Calu3 (cell line): ENCODE results near the gene GNAI2. TPM values are rescaled to one million over a fixed set of nuclear protein-coding genes. Genes with fewer than 3 reads are reported as not detected.
A peak's percentile ranks its signal among the peaks of the same experiment; 100 is the strongest.

Source experiments
- BruUV-seq: library from RNA; stranded (reverse); fragments of 400-500 nt; replicated peaks from 2 replicates; lab custom pipeline; 2021; lab: Mats Ljungman, UMichigan
- CTCF ChIA-PET: fragments of 300-600 bp; sonication (Branson Sonifier 250); formaldehyde crosslinking; loops from one replicate; lab custom pipeline; 2022; ENCODE audit warnings: antibody characterized with exemption; lab: Charles Lee
- DNase-seq: peaks from one replicate; pipeline ENCODE4 v3.0.0; 2022
- H3K27ac Mint-ChIP-seq: one replicate; pipeline ENCODE4 v1.8.0; 2022; ENCODE audit warnings: mixed read lengths; ENCODE audit not compliant: unreplicated experiment
- H3K27me3 Mint-ChIP-seq: one replicate; pipeline ENCODE4 v1.8.0; 2022; ENCODE audit warnings: mixed read lengths; ENCODE audit not compliant: unreplicated experiment
- H3K36me3 Mint-ChIP-seq: one replicate; pipeline ENCODE4 v1.8.0; 2022; ENCODE audit warnings: mild to moderate bottlenecking, moderate library complexity, mixed read lengths; ENCODE audit not compliant: insufficient read depth, unreplicated experiment
- H3K4me1 Mint-ChIP-seq: one replicate; pipeline ENCODE4 v1.8.0; 2022; ENCODE audit warnings: mild to moderate bottlenecking, low read depth, mixed read lengths; ENCODE audit not compliant: unreplicated experiment
- H3K4me3 Mint-ChIP-seq: one replicate; pipeline ENCODE4 v1.8.0; 2022; ENCODE audit warnings: mild to moderate bottlenecking, low read depth, moderate library complexity, mixed read lengths; ENCODE audit not compliant: unreplicated experiment
- H3K9me3 Mint-ChIP-seq: one replicate; pipeline ENCODE4 v1.8.0; 2022; ENCODE audit warnings: low read depth, mixed read lengths; ENCODE audit not compliant: unreplicated experiment
- intact Hi-C: fragments of 100-400 bp; cut with micrococcal nuclease; formaldehyde crosslinking; loops from one replicate; pipeline ENCODE4 v1.10.0; 2022; ENCODE audit not compliant: unreplicated experiment
- total RNA-seq: library from RNA; stranded (reverse); gene quantifications from 2 replicates; pipeline ENCODE4 v1.2.3, GENCODE V29; 2022
- TF ChIP-seq, protein P1 (sequence below): fragments of 200-600 bp; IDR thresholded peaks from one replicate; pipeline ENCODE4 v1.8.0; 2022; ENCODE audit warnings: antibody characterized with exemption; ENCODE audit not compliant: unreplicated experiment

Gene GNAI2
- total RNA-seq, 1 experiment from 2014 or later: 102 TPM

DNA sequence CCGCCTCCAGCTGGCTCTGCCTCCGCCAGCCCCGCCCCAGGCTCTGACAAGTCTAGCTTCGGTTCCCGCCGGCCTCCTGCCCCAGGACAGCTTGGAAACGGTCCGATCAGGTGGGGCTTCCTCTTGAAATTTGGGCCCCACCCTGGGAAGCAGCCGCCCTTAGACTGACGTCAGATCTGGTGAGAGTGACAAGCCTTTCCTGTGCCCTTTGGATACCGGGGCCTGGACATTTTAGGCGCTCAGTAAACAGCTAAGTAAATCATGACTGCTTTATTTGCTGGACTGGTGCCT lies 63.6 kb downstream of the GNAI2 start:
- CTCF ChIA-PET: interaction anchor here (0.8 to 1.6 kb wide), 6 partner anchors 17 to 73 kb away, joined by 3 to 6 read pairs (median 4); no protein-coding TSS in a partner anchor

DNA sequence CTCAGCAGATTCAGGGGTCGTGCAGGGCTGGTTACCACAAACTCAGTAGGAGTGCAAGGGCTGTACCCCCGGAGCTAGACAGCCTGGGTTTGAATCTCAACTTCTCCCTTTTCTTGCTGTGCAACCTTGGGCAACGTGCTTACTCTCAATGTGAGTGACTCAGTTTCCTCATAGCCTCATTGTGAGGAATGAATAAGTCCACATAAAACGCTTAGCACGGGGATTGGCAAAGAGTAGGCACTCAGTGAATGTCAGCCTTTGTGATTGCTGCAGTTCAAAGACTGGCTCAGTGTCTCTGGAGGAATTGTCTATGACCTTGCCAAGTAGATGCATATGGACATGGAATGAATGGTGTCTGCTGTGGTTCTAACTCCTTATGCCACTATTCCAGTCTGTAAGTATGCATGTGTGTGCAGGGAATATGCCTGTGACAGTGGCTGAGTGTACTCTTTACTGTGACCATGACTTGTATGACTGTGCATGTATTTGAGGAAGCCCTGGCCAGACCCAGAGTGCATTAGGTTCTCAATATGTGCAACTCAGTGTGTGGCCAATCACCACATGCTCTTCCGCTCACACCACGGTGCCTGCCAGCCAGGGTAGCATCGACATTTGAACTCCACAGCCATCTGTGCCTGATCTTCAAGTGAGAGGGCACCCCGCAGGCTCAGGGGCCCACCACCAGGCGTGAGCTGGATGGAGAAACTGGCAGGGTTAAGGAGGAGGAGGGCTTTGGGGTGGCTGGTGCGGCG lies 64.1 kb downstream of the GNAI2 start:
- CTCF ChIA-PET: interaction anchor here (0.8 to 1.6 kb wide), 6 partner anchors 17 to 74 kb away, joined by 3 to 6 read pairs (median 4); no protein-coding TSS in a partner anchor
- peak overlapping the region; percentile 96 for H3K4me3 Mint-ChIP-seq
- H3K9me3 Mint-ChIP-seq: no peaks in the 10 kb centered on the region
- H3K4me1 Mint-ChIP-seq: peaks cover 24% of the 10 kb centered on the region
- intact Hi-C loops: no loop called here
- no peaks in the 10 kb centered on the region for H3K27me3 Mint-ChIP-seq
- TSS peak; percentile 96 for BruUV-seq
- H3K27ac Mint-ChIP-seq: peak overlapping the region; percentile 85
- H3K36me3 Mint-ChIP-seq: peaks cover 28% of the 10 kb centered on the region
- TF ChIP-seq, protein P1, sequence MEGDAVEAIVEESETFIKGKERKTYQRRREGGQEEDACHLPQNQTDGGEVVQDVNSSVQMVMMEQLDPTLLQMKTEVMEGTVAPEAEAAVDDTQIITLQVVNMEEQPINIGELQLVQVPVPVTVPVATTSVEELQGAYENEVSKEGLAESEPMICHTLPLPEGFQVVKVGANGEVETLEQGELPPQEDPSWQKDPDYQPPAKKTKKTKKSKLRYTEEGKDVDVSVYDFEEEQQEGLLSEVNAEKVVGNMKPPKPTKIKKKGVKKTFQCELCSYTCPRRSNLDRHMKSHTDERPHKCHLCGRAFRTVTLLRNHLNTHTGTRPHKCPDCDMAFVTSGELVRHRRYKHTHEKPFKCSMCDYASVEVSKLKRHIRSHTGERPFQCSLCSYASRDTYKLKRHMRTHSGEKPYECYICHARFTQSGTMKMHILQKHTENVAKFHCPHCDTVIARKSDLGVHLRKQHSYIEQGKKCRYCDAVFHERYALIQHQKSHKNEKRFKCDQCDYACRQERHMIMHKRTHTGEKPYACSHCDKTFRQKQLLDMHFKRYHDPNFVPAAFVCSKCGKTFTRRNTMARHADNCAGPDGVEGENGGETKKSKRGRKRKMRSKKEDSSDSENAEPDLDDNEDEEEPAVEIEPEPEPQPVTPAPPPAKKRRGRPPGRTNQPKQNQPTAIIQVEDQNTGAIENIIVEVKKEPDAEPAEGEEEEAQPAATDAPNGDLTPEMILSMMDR: no peak
- no peak for DNase-seq

More for the DNA sequence above, 63.6 kb downstream of the GNAI2 start:
- Mint-ChIP-seq H3K27ac (peak overlapping the region; percentile 85), H3K27me3 (no peaks in the 10 kb centered on the region), H3K36me3 (peaks cover 28% of the 10 kb centered on the region), H3K9me3 (no peaks in the 10 kb centered on the region), H3K4me1 (peaks cover 24% of the 10 kb centered on the region), H3K4me3 (peak overlapping the region; percentile 96)
- no peak for DNase-seq
- TF ChIP-seq, protein P1: no peak
- intact Hi-C loops: no loop called here
- no TSS peak for BruUV-seq

- intact Hi-C loops: no loop called here
- H3K4me1 Mint-ChIP-seq: peaks cover 24% of the 10 kb centered on the region
- CTCF ChIA-PET: no interaction called here
- no TSS peak for BruUV-seq
- H3K27me3 Mint-ChIP-seq: no peaks in the 10 kb centered on the region
- no peak for DNase-seq
- H3K27ac Mint-ChIP-seq: peak overlapping the region; percentile 85
- H3K4me3 Mint-ChIP-seq: peak overlapping the region; percentile 96
- TF ChIP-seq, protein P1: no peak
- H3K36me3 Mint-ChIP-seq: peaks cover 28% of the 10 kb centered on the region
- H3K9me3 Mint-ChIP-seq: no peaks in the 10 kb centered on the region
Observed at GRCh38 chr3:50300681-50301254, 64.8 kb downstream of the GNAI2 start.

DNA sequence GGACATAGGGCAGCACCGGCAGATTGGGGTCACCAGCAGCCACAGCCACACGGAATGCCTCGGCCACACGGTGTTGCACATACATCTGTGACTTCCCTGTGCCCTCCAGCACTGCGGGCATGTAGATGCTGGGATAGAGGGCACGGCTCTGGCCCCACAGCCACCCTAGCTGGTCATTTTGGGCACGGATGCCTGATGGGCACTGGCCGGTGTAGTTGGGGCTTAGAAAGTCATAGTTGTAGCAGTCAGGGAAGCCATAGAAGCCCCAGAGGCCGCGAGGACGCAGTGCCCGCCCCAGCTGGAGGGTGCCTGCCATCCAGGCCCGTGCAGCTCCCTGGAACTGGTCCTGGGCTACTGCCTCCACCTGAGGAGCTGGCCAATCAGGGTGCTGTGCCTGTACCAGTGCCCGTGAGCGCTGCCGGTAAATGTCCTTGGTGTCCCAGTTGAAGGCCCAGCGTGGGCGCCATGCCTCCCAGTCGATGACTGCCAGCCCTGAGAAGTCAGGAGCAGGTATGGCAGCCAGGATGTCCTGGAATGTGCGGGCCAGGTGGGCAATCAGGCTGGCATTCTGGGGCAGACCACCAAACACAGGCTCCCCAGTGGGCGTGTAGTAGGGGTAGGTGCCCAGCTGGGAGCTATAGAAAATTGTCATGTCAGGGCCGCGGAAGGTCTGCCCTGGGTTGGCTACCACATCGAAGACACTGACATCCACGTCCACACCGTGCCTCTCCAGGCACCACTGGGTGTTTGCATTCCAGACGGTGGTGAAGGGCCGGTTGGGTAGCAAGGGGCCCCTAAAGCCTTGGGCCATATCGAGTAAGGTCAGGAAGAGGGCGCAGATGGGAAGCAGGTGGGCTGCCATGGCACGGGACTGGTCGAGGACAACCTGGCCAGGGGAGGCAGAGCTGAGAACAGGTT lies 66.3 kb downstream of the GNAI2 start:
- TF ChIP-seq, protein P1: no peak
- CTCF ChIA-PET: interaction anchor here (0.8 to 1.2 kb wide), 2 partner anchors 15 to 22 kb away, joined by 3 to 7 read pairs; no protein-coding TSS in a partner anchor
- no peak overlapping the region for H3K27ac Mint-ChIP-seq
- no peak for DNase-seq
- peaks cover 28% of the 10 kb centered on the region for H3K36me3 Mint-ChIP-seq
- no peaks in the 10 kb centered on the region for H3K9me3 Mint-ChIP-seq
- H3K4me3 Mint-ChIP-seq: no peak overlapping the region
- BruUV-seq: no TSS peak
- H3K27me3 Mint-ChIP-seq: no peaks in the 10 kb centered on the region
- peaks cover 24% of the 10 kb centered on the region for H3K4me1 Mint-ChIP-seq
- intact Hi-C loops: no loop called here
